A549 (cell line): ENCODE results near the gene POLR2F.

Experiments
- BHLHE40 ChIP-seq: IDR thresholded peaks from 2 replicates; pipeline ENCODE4 v1.6.1; 2012; ENCODE audit warnings: low read depth, low read length, inconsistent platforms
- CTCF ChIP-seq: fragments of >200 bp; sonication (Bioruptor Twin); formaldehyde crosslinking; IDR thresholded peaks from 3 replicates; pipeline ENCODE4 v1.5.1; 2016
- GATA3 ChIP-seq: IDR thresholded peaks from 2 replicates; pipeline ENCODE4 v1.6.1; 2012; ENCODE audit warnings: borderline replicate concordance
- MAX ChIP-seq: IDR thresholded peaks from 2 replicates; pipeline ENCODE4 v1.6.1; 2012
- MYC ChIP-seq: IDR thresholded peaks from 2 replicates; pipeline ENCODE4 v1.6.1; 2012; ENCODE audit warnings: mild to moderate bottlenecking, inconsistent platforms, low read length, improper control_type of control experiment, borderline replicate concordance
- NPAS2 ChIP-seq: fragments of 250-450 bp; sonication (Bioruptor Pico); IDR thresholded peaks from 2 replicates; pipeline ENCODE4 v1.8.0; 2022; ENCODE audit warnings: mild to moderate bottlenecking, moderate library complexity, borderline replicate concordance
- POLR2A ChIP-seq: IDR thresholded peaks from 2 replicates; pipeline ENCODE4 v1.6.1; 2012; ENCODE audit warnings: mild to moderate bottlenecking, low read length
- REST ChIP-seq: fragments of 200-600 bp; sonication (generic); IDR thresholded peaks from 2 replicates; pipeline ENCODE4 v1.6.1; 2016; ENCODE audit warnings: antibody characterized with exemption, mild to moderate bottlenecking, moderate library complexity

- TF ChIP-seq MAX (no peak), CTCF (no peak), NPAS2 (CRISPR knock-in tag) (no peak), BHLHE40 (no peak), GATA3 (no peak), POLR2A (no peak), MYC (no peak), REST (no peak)
Measured at GRCh38 chr22:37931893-37932389, 21.6 kb upstream of the POLR2F start.
